Left ventricle myocardium inferior (tissue), 1 donor: ENCODE measurements around the gene VPS36. TPM values are rescaled to one million over a fixed set of nuclear protein-coding genes. Genes with fewer than 3 reads are reported as not detected.
"Not testable (repeated sequence)": the region's sequence is repeated elsewhere in the genome, so short reads cannot be mapped to it uniquely, and the experiment has no call there.

Source experiments
- DNase-seq: peaks from one replicate; pipeline ENCODE4 v3.0.0-alpha.2; 2020
- H3K27ac ChIP-seq: fragments of 200-600 bp; replicated peaks from 2 replicates; pipeline ENCODE4 v1.8.0; 2021
- H3K27me3 ChIP-seq: fragments of 200-600 bp; 2 replicates; pipeline ENCODE4 v1.8.0; 2021; ENCODE audit warnings: low read depth
- H3K36me3 ChIP-seq: fragments of 200-600 bp; 2 replicates; pipeline ENCODE4 v1.8.0; 2021
- H3K4me1 ChIP-seq: fragments of 200-600 bp; 2 replicates; pipeline ENCODE4 v1.8.0; 2021
- H3K4me3 ChIP-seq: fragments of 200-600 bp; 2 replicates; pipeline ENCODE4 v1.8.0; 2021; ENCODE audit warnings: mild to moderate bottlenecking, moderate library complexity
- H3K9me3 ChIP-seq: fragments of 200-600 bp; replicated peaks from 2 replicates; pipeline ENCODE4 v1.8.0; 2021
- intact Hi-C: fragments of 100-400 bp; cut with micrococcal nuclease; formaldehyde crosslinking; loops from one replicate; pipeline ENCODE4 v1.11.0; 2022
- total RNA-seq: library from RNA; stranded (reverse); fragmentation: NEBNext Ultra II Directional; extraction: Animal tissue kit (Norgen Biotek cat#: 25700); gene quantifications from one replicate; pipeline ENCODE4 v1.2.1, GENCODE V29; 2021
- TF ChIP-seq, protein P1 (sequence below): fragments of 200-600 bp; IDR thresholded peaks from 2 replicates; pipeline ENCODE4 v1.8.0; 2021; ENCODE audit warnings: antibody characterized with exemption, mild to moderate bottlenecking, borderline replicate concordance
- donor health status: DM: no; HTN: yes; CAD: no; lungs with severe emphysema.

The VPS36 gene
- total RNA-seq, 1 donor from 2014 or later: 32.3 TPM

DNA sequence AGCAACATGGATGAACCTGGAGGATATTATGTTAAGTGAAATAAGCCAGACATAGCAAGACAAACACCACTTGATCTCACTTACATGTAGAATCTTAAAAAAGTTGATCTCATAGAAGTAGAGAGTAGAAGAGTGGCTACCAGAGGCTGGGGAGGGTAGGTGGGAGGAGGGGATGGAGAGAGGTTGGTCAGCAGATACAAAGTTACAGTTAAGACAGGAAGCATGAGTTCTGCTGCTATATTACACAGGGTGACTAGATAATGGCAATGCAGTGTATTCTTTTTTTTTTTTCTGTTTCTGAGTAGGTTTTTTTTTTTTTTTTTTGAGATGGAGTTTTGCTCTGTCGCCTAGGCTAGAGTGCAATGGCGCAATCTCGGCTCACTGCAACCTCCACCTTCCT lies 29.2 kb downstream of the VPS36 start:
- DNase-seq: no peak
- peaks cover 91% of the 10 kb centered on the region for H3K36me3 ChIP-seq
- intact Hi-C loops: no loop called here
- H3K27me3 ChIP-seq: no peaks in the 10 kb centered on the region
- H3K4me3 ChIP-seq: no peak overlapping the region
- peaks cover 14% of the 10 kb centered on the region for H3K4me1 ChIP-seq
- H3K9me3 ChIP-seq: no peaks in the 10 kb centered on the region
- H3K27ac ChIP-seq: no peak overlapping the region
- TF ChIP-seq, protein P1, sequence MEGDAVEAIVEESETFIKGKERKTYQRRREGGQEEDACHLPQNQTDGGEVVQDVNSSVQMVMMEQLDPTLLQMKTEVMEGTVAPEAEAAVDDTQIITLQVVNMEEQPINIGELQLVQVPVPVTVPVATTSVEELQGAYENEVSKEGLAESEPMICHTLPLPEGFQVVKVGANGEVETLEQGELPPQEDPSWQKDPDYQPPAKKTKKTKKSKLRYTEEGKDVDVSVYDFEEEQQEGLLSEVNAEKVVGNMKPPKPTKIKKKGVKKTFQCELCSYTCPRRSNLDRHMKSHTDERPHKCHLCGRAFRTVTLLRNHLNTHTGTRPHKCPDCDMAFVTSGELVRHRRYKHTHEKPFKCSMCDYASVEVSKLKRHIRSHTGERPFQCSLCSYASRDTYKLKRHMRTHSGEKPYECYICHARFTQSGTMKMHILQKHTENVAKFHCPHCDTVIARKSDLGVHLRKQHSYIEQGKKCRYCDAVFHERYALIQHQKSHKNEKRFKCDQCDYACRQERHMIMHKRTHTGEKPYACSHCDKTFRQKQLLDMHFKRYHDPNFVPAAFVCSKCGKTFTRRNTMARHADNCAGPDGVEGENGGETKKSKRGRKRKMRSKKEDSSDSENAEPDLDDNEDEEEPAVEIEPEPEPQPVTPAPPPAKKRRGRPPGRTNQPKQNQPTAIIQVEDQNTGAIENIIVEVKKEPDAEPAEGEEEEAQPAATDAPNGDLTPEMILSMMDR: no peak

DNA sequence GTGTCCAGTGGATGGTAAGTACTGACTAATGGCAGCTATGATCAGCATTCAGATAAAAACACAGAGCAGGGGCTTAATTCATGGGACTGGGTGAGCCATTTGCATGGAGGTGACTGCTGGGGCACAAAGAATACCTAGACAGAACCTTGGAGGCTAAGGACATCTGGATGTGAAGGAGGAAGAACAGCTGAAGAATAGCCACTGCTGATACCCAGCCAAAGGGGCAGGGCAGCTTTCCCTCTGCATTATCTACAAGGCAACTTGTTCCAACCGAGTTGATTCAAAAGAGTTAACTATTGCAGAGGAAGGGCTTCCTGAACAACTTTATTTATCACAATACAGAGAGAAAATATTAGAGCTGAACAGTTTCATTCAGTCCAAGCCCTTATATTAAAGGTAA lies 31.4 kb downstream of the VPS36 start:
- intact Hi-C loops: no loop called here
- DNase-seq: no peak
- Histone ChIP-seq H3K27me3 (no peaks in the 10 kb centered on the region), H3K9me3 (no peaks in the 10 kb centered on the region), H3K27ac (peak overlapping the region; percentile 47), H3K4me1 (peaks cover 14% of the 10 kb centered on the region), H3K36me3 (peaks cover 87% of the 10 kb centered on the region), H3K4me3 (no peak overlapping the region)
- TF ChIP-seq, protein P1: no peak

DNA sequence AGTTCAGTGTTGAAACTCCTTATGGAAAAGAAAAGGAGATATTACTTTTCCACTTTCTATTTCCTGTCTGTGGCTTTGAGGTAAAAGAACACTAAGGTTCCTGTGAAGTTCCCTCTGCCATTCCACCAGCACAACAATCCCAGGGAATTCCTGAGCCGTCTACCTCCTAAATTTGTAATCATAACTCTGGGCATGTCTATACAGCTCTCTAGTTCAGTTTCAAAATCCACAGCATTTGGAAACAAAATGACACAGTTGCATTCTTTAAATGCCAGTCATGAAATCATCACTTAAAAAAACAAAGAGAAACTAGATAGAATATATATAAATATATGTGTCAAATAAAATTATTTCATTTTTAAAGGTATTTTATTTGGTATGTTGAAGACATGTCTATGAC lies 35.5 kb downstream of the VPS36 start:
- intact Hi-C loops: no loop called here
- H3K36me3 ChIP-seq: peaks cover 74% of the 10 kb centered on the region
- H3K9me3 ChIP-seq: no peaks in the 10 kb centered on the region
- no peaks in the 10 kb centered on the region for H3K27me3 ChIP-seq
- no peak for DNase-seq
- H3K4me1 ChIP-seq: peaks cover 14% of the 10 kb centered on the region
- TF ChIP-seq, protein P1: no peak
- H3K4me3 ChIP-seq: no peak overlapping the region
- peak overlapping the region; percentile 29 for H3K27ac ChIP-seq

DNA sequence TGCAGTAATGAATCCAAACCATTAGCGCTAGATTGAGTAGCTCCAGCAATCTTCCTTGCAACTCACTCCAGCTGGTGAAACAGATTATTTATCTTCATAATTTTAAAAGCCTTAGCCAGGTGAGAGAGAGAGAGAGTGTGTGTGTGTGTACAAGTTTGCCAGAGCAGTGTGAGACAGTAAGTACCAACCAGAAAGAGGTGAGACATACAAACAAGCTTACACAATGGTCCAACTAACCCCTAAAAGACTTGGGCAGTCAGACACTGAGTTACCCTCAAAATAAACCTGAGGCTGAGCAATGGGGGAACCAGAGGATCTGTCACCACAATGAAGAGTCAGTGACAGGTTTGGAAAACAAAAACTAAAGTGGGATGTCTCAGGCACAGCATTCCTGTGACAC lies 36.4 kb downstream of the VPS36 start:
- peaks cover 6% of the 10 kb centered on the region for H3K4me1 ChIP-seq
- H3K4me3 ChIP-seq: no peak overlapping the region
- no peak for DNase-seq
- peak overlapping the region; percentile 29 for H3K27ac ChIP-seq
- no peaks in the 10 kb centered on the region for H3K27me3 ChIP-seq
- TF ChIP-seq, protein P1: no peak
- peaks cover 77% of the 10 kb centered on the region for H3K36me3 ChIP-seq
- no peaks in the 10 kb centered on the region for H3K9me3 ChIP-seq
- intact Hi-C loops: no loop called here

DNA sequence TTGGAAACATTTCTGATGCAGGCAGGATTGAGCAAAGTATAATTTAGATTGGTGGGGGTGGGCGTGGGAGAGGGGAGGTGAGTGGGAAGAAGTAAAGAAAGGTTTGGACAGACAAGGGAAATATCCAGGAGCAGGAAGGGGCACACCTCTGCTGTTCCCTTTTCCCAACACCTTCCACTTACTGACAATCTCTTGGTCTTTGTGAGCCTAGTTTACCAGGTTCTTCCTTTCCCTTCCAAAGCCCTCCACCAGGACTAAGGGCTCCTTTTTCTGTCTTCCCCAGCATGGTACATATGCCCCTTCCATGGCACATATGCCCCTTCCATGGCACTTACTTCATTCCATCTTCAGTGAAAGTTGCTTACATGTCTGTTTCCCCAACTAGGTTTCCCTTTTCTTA lies 38.3 kb downstream of the VPS36 start:
- DNase-seq: no peak
- Histone ChIP-seq H3K4me3 (no peak overlapping the region), H3K4me1 (no peaks in the 10 kb centered on the region), H3K9me3 (no peaks in the 10 kb centered on the region), H3K27ac (no peak overlapping the region), H3K36me3 (peaks cover 59% of the 10 kb centered on the region), H3K27me3 (no peaks in the 10 kb centered on the region)
- TF ChIP-seq, protein P1: no peak
- intact Hi-C loops: no loop called here

DNA sequence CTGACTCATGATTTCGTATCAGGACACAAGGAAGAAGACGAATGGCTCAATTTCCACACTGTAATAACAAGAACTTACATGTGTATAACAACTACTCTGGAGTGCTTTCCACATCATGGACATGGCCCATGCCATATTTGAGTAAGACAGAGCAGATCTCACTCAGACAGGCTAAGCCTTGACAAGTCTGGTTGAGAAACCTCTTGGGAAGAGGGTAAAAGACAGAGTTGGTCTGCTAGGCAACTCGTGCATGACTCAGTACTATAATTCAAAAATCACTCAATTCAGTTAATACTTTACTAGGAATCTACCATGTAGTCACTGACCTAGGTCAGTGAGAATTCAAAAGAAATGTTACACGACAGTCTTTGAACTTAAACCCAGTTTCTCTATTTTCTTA lies 38.8 kb downstream of the VPS36 start:
- intact Hi-C loops: no loop called here
- H3K36me3 ChIP-seq: peaks cover 54% of the 10 kb centered on the region
- no peaks in the 10 kb centered on the region for H3K9me3 ChIP-seq
- H3K27ac ChIP-seq: no peak overlapping the region
- no peaks in the 10 kb centered on the region for H3K27me3 ChIP-seq
- no peak overlapping the region for H3K4me3 ChIP-seq
- no peak for DNase-seq
- H3K4me1 ChIP-seq: peaks cover 2% of the 10 kb centered on the region
- TF ChIP-seq, protein P1: no peak

DNA sequence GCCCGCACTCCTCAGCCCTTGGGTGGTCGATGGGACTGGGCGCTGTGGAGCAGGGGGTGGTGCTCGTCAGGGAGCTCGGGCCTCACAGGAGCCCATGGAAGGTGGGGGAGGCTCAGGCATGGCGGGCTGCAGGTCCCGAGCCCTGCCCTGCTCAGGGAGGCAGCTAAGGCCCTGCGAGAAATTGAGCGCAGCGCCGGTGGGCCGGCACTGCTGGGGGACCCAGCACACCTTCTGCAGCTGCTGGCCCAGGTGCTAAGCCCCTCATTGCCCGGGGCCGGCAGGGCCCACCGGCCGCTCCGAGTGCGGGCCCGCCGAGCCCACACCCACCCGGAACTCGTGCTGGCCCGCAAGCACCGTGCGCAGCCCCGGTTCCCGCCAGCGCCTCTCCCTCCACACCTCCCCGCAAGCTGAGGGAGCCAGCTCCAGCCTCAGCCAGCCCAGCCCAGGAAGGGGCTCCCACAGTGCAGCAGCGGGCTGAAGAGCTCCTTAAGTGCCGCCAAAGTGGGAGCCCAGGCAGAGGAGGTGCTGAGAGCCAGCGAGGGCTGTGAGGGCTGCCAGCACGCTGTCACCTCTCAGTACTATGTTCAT lies 42.3 kb downstream of the VPS36 start:
- H3K9me3 ChIP-seq, H3K27ac ChIP-seq, intact Hi-C loops, H3K27me3 ChIP-seq, H3K4me3 ChIP-seq, DNase-seq: not testable (repeated sequence)
- Histone ChIP-seq H3K4me1 (peaks cover 28% of the 10 kb centered on the region), H3K36me3 (peaks cover 25% of the 10 kb centered on the region)

DNA sequence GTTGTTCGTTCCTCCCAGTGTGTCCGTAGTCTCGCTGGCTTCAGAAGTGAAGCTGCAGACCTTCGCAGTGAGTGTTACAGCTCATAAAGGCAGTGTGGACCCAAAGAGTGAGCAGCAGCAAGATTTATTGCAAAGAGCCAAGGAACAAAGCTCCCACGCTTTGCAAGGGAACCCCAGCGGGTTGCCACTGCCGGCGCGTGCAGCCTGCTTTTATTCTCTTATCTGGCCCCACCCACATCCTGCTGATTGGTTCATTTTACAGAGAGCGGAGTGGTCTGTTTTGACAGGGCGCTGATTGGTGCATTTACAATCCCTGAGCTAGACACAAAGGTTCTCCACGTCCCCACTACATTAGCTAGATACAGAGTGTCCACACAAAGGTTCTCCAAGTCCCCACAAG lies 43.0 kb downstream of the VPS36 start:
- H3K9me3 ChIP-seq, H3K27me3 ChIP-seq, DNase-seq, H3K27ac ChIP-seq, H3K4me3 ChIP-seq, intact Hi-C loops: not testable (repeated sequence)
- H3K36me3 ChIP-seq: peaks cover 18% of the 10 kb centered on the region
- H3K4me1 ChIP-seq: peaks cover 35% of the 10 kb centered on the region
